ENCODE data around the gene ARID5A.

DNA sequence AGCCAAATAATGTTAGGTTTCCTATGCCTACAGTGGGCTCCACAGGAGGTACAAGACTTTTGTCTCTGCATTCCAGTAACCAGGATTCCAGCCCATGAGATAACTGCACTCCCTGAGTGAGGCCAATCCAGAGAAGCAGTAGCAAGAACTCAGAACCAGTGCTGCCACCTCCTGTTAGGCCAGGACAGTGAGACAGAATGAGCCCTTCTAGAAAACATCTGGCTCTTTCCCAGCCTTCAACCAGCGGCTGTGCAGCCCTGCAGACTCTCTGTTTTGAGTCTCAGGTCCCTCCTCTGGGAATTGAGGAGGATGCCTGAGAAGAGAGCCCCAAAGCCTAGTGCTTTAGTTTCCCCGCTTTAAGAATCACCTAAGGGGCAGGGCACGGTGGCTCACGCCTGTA lies 44.2 kb downstream of the ARID5A start:
- TF ChIP-seq POLR2A (IDR thresholded peaks at IDR 0.05) (no peak), EP300 (IDR thresholded peaks at IDR 0.05) (no peak), POLR2AphosphoS5 (IDR thresholded peaks at IDR 0.05) (no peak)
- TF ChIP-seq, protein P1, sequence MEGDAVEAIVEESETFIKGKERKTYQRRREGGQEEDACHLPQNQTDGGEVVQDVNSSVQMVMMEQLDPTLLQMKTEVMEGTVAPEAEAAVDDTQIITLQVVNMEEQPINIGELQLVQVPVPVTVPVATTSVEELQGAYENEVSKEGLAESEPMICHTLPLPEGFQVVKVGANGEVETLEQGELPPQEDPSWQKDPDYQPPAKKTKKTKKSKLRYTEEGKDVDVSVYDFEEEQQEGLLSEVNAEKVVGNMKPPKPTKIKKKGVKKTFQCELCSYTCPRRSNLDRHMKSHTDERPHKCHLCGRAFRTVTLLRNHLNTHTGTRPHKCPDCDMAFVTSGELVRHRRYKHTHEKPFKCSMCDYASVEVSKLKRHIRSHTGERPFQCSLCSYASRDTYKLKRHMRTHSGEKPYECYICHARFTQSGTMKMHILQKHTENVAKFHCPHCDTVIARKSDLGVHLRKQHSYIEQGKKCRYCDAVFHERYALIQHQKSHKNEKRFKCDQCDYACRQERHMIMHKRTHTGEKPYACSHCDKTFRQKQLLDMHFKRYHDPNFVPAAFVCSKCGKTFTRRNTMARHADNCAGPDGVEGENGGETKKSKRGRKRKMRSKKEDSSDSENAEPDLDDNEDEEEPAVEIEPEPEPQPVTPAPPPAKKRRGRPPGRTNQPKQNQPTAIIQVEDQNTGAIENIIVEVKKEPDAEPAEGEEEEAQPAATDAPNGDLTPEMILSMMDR (IDR thresholded peaks at IDR 0.05), result no peak
